ENCODE measurements around the gene AVPR2.

GRCh38 chrX:153908219-153908860, 3.9 kb downstream of the AVPR2 start:
- TF ChIP-seq CTCF (IDR thresholded peaks at IDR 0.05) = no peak
- no peak for TF ChIP-seq POLR2AphosphoS5 (IDR thresholded peaks at IDR 0.05)

All from esophagus muscularis mucosa (tissue), 3 donors.